Trophoblast cell (in vitro differentiated cells and primary cell): Measurements from ENCODE around the gene PTGER2.

Source experiments
- DNase-seq, 2 donors: peaks; one replicate each; pipeline ENCODE4 v3.0.0-alpha.2; 2016
- H2AFZ ChIP-seq: 2 replicates; pipeline ENCODE4 v1.6.1; 2013; ENCODE audit warnings: low read length, moderate library complexity, mild to moderate bottlenecking; ENCODE audit not compliant: insufficient read depth, poor library complexity
- H2AK5ac ChIP-seq: 2 replicates; pipeline ENCODE4 v1.6.1; 2013; ENCODE audit warnings: mild to moderate bottlenecking, low read length
- H2BK120ac ChIP-seq: 2 replicates; pipeline ENCODE4 v1.6.1; 2013; ENCODE audit warnings: low read length, mild to moderate bottlenecking, moderate library complexity; ENCODE audit not compliant: insufficient read depth, poor library complexity
- H2BK12ac ChIP-seq: 2 replicates; pipeline ENCODE4 v1.6.1; 2013; ENCODE audit warnings: mild to moderate bottlenecking, low read length, moderate library complexity
- H2BK5ac ChIP-seq: 2 replicates; pipeline ENCODE4 v1.6.1; 2013; ENCODE audit warnings: low read length, low read depth, moderate library complexity, mild to moderate bottlenecking; ENCODE audit not compliant: poor library complexity
- H3K14ac ChIP-seq: 2 replicates; pipeline ENCODE4 v1.6.1; 2013; ENCODE audit warnings: mild to moderate bottlenecking, low read length
- H3K18ac ChIP-seq: 2 replicates; pipeline ENCODE4 v1.6.1; 2013; ENCODE audit warnings: mild to moderate bottlenecking, low read length
- H3K23ac ChIP-seq: 2 replicates; pipeline ENCODE4 v1.6.1; 2013; ENCODE audit warnings: low read length
- H3K27ac ChIP-seq: 2 replicates; pipeline ENCODE4 v1.5.1; 2013; ENCODE audit warnings: low read depth, mild to moderate bottlenecking, inconsistent platforms, low read length, moderate library complexity
- H3K27me3 ChIP-seq: 2 replicates; pipeline ENCODE4 v1.6.1; 2013; ENCODE audit warnings: inconsistent platforms, mild to moderate bottlenecking, low read length, moderate library complexity; ENCODE audit not compliant: insufficient read depth
- H3K36me3 ChIP-seq, 2 experiments: 1 replicate in 1 of 2; 2 replicates in 1 of 2; pipeline ENCODE4 v1.6.1; 2013; ENCODE audit warnings: low read length in 2 of 2, mild to moderate bottlenecking in 2 of 2, moderate library complexity in 1 of 2; ENCODE audit not compliant: insufficient read depth in 2 of 2, control insufficient read depth in 1 of 2
- H3K4ac ChIP-seq: 2 replicates; pipeline ENCODE4 v1.6.1; 2013; ENCODE audit warnings: low read depth, mild to moderate bottlenecking, low read length, moderate library complexity
- H3K4me1 ChIP-seq, 2 experiments: 1 replicate in 1 of 2; 2 replicates in 1 of 2; pipeline ENCODE4 v1.6.1; 2013; ENCODE audit warnings: low read length in 2 of 2, mild to moderate bottlenecking in 2 of 2, moderate library complexity in 1 of 2; ENCODE audit not compliant: insufficient read depth in 2 of 2, control insufficient read depth in 1 of 2
- H3K4me2 ChIP-seq: 2 replicates; pipeline ENCODE4 v1.6.1; 2013; ENCODE audit warnings: inconsistent platforms, mild to moderate bottlenecking, low read length, moderate library complexity
- H3K4me3 ChIP-seq: 2 replicates; pipeline ENCODE4 v1.5.1; 2013; ENCODE audit warnings: mild to moderate bottlenecking, low read depth, low read length, inconsistent platforms
- H3K79me1 ChIP-seq: one replicate; pipeline ENCODE4 v1.6.1; 2013; ENCODE audit warnings: low read length
- H3K79me2 ChIP-seq: 2 replicates; pipeline ENCODE4 v1.6.1; 2013; ENCODE audit warnings: low read length, mild to moderate bottlenecking; ENCODE audit not compliant: control insufficient read depth, insufficient read depth, poor library complexity
- H3K9ac ChIP-seq: 2 replicates; pipeline ENCODE4 v1.6.1; 2013; ENCODE audit warnings: mild to moderate bottlenecking, low read length
- H3K9me3 ChIP-seq: 2 replicates; pipeline ENCODE4 v1.6.1; 2013; ENCODE audit warnings: low read depth, mild to moderate bottlenecking, control low read depth, inconsistent platforms, low read length; ENCODE audit not compliant: insufficient read depth
- H4K12ac ChIP-seq: 2 replicates; pipeline ENCODE4 v1.6.1; 2013; ENCODE audit warnings: low read depth, mild to moderate bottlenecking, low read length, moderate library complexity
- H4K8ac ChIP-seq: 2 replicates; pipeline ENCODE4 v1.6.1; 2013; ENCODE audit warnings: low read depth, mild to moderate bottlenecking, low read length, moderate library complexity
- H4K91ac ChIP-seq: one replicate; pipeline ENCODE4 v1.6.1; 2013; ENCODE audit warnings: low read depth, mild to moderate bottlenecking, low read length, moderate library complexity
- WGBS: extraction: QIAGEN DNeasy Blood & Tissue Kit; methylation state at CpG from one replicate; pipeline ENCODE4 v1.1.7; 2013; ENCODE audit warnings: missing lambda C conversion rate; ENCODE audit not compliant: insufficient read length, insufficient coverage; ENCODE audit errors: extremely low coverage; 5-methylcytosine and 5-hydroxymethylcytosine counted together

PTGER2 gene

GRCh38 chr14:52325630-52326029 lies 11.5 kb downstream of the PTGER2 start:
- Histone ChIP-seq H4K12ac (no peak overlapping the region), H3K9ac (no peak overlapping the region), H3K9me3 (no peaks in the 10 kb centered on the region), H2AK5ac (no peak overlapping the region), H3K4me1 (no peaks in the 10 kb centered on the region), H4K8ac (no peak overlapping the region), H3K79me2 (no peaks in the 10 kb centered on the region), H3K27ac (no peak overlapping the region), H3K79me1 (no peaks in the 10 kb centered on the region), H4K91ac (no peak overlapping the region), H3K36me3 (no peaks in the 10 kb centered on the region), H2BK12ac (no peak overlapping the region), H3K23ac (no peak overlapping the region), H3K4ac (no peak overlapping the region), H2AFZ (no peak overlapping the region), H3K4me3 (no peak overlapping the region), H3K27me3 (no peaks in the 10 kb centered on the region), H3K14ac (no peak overlapping the region), H3K18ac (no peak overlapping the region), H3K4me2 (no peak overlapping the region), H2BK5ac (no peak overlapping the region), H2BK120ac (no peak overlapping the region)
- no peak for DNase-seq
- no CpG with 5 or more reads among the region's 3 CpGs for WGBS

- Histone ChIP-seq H4K8ac (no peak overlapping the region), H3K27ac (no peak overlapping the region), H3K23ac (no peak overlapping the region), H3K4ac (no peak overlapping the region), H3K79me1 (no peaks in the 10 kb centered on the region), H3K36me3 (no peaks in the 10 kb centered on the region), H3K9me3 (no peaks in the 10 kb centered on the region), H3K9ac (no peak overlapping the region), H2BK12ac (no peak overlapping the region), H4K12ac (no peak overlapping the region), H3K4me1 (no peaks in the 10 kb centered on the region), H4K91ac (no peak overlapping the region), H2AK5ac (no peak overlapping the region), H2BK120ac (no peak overlapping the region), H2AFZ (no peak overlapping the region), H3K4me2 (no peak overlapping the region), H3K27me3 (no peaks in the 10 kb centered on the region), H3K14ac (no peak overlapping the region), H2BK5ac (no peak overlapping the region), H3K79me2 (no peaks in the 10 kb centered on the region), H3K4me3 (no peak overlapping the region), H3K18ac (no peak overlapping the region)
- no CpG with 5 or more reads among the region's 4 CpGs for WGBS
- no peak for DNase-seq
Measured at GRCh38 chr14:52327374-52328226, 13.5 kb downstream of the PTGER2 start.

- Histone ChIP-seq H4K8ac (no peak overlapping the region), H3K4me1 (peaks cover 0 to 2% of the 10 kb centered on the region in 2 experiments), H3K18ac (no peak overlapping the region), H3K4me2 (no peak overlapping the region), H4K12ac (no peak overlapping the region), H2AK5ac (no peak overlapping the region), H3K27me3 (no peaks in the 10 kb centered on the region), H2BK120ac (no peak overlapping the region), H3K79me1 (no peaks in the 10 kb centered on the region), H2AFZ (no peak overlapping the region), H4K91ac (no peak overlapping the region), H2BK12ac (no peak overlapping the region), H3K9ac (no peak overlapping the region), H2BK5ac (no peak overlapping the region), H3K23ac (no peak overlapping the region), H3K4me3 (no peak overlapping the region), H3K9me3 (no peaks in the 10 kb centered on the region), H3K4ac (no peak overlapping the region), H3K27ac (no peak overlapping the region), H3K36me3 (no peaks in the 10 kb centered on the region), H3K14ac (no peak overlapping the region), H3K79me2 (no peaks in the 10 kb centered on the region)
- no peak for DNase-seq
Measured at GRCh38 chr14:52328276-52328675, 14.2 kb downstream of the PTGER2 start.

- H3K36me3 ChIP-seq, result no peaks in the 10 kb centered on the region
- no peak for DNase-seq
- H2BK120ac ChIP-seq, result no peak overlapping the region
- no peaks in the 10 kb centered on the region for H3K79me1 ChIP-seq
- no peak overlapping the region for H3K4me2 ChIP-seq
- H2BK12ac ChIP-seq, result no peak overlapping the region
- H2AK5ac ChIP-seq, result no peak overlapping the region
- no peak overlapping the region for H3K4me3 ChIP-seq
- no peak overlapping the region for H4K8ac ChIP-seq
- H3K23ac ChIP-seq, result no peak overlapping the region
- H3K9ac ChIP-seq, result no peak overlapping the region
- no peak overlapping the region for H2AFZ ChIP-seq
- H2BK5ac ChIP-seq, result no peak overlapping the region
- peaks cover 0 to 2% of the 10 kb centered on the region in 2 experiments for H3K4me1 ChIP-seq
- no peak overlapping the region for H3K18ac ChIP-seq
- no peak overlapping the region for H3K14ac ChIP-seq
- H3K27ac ChIP-seq, result no peak overlapping the region
- no peak overlapping the region for H4K91ac ChIP-seq
- H3K79me2 ChIP-seq, result no peaks in the 10 kb centered on the region
- no peak overlapping the region for H3K4ac ChIP-seq
- H3K27me3 ChIP-seq, result no peaks in the 10 kb centered on the region
- H4K12ac ChIP-seq, result no peak overlapping the region
- WGBS, result no CpG with 5 or more reads among the region's 6 CpGs
- H3K9me3 ChIP-seq, result no peaks in the 10 kb centered on the region
Measured at GRCh38 chr14:52329678-52330369, 15.7 kb downstream of the PTGER2 start.
